K562 (cell line): ENCODE data around the gene MBP. TPM values are rescaled to one million over a fixed set of nuclear protein-coding genes. Genes with fewer than 3 reads are reported as not detected.

Source experiments
- ATF1 ChIP-seq, 2 experiments: fragments of 450-650 bp in 1 of 2; IDR thresholded peaks; 2 replicates each; pipeline ENCODE4 v1.6.1; 2016; ENCODE audit warnings: missing compliant biosample characterization in 1 of 2, missing genetic modification characterization in 1 of 2
- CREBBP ChIP-seq: IDR thresholded peaks from one replicate; pipeline ENCODE4 v1.6.1; 2012; ENCODE audit warnings: low read depth, mild to moderate bottlenecking, control low read depth, inconsistent platforms, low read length
- CREM ChIP-seq: IDR thresholded peaks from 2 replicates; pipeline ENCODE4 v1.6.1; 2014; ENCODE audit warnings: antibody characterized with exemption, low read depth
- NR2C1 ChIP-seq, 2 experiments: fragments of 450-650 bp; IDR thresholded peaks; 2 replicates each; pipeline ENCODE4 v1.6.1; 2017; ENCODE audit warnings: mild to moderate bottlenecking in 2 of 2, antibody characterized with exemption in 1 of 2, inconsistent platforms in 1 of 2, missing compliant biosample characterization in 1 of 2, missing genetic modification characterization in 1 of 2
- POLR2B ChIP-seq: fragments of 450-650 bp; IDR thresholded peaks from 2 replicates; pipeline ENCODE4 v1.6.1; 2018; ENCODE audit warnings: low read depth; ENCODE audit not compliant: partially characterized antibody
- PPARD ChIP-seq: fragments of 250-450 bp; sonication (Bioruptor Pico); IDR thresholded peaks from 2 replicates; pipeline ENCODE4 v1.8.0; 2022; ENCODE audit warnings: inconsistent platforms, mild to moderate bottlenecking, moderate library complexity
- SMC3 ChIP-seq: conservative IDR thresholded peaks from 2 replicates; pipeline ENCODE4 v1.6.1; 2011; ENCODE audit warnings: low read depth, low read length, improper control_type of control experiment; ENCODE audit not compliant: insufficient read depth
- THAP7 ChIP-seq: fragments of 250-450 bp; sonication (Bioruptor Pico); IDR thresholded peaks from 2 replicates; pipeline ENCODE4 v1.5.0; 2021
- ZBTB1 ChIP-seq: sonication (generic); formaldehyde crosslinking; IDR thresholded peaks from 2 replicates; pipeline ENCODE4 v1.8.1; 2023; ENCODE audit warnings: missing genetic modification reagents, low read depth, mild to moderate bottlenecking, borderline replicate concordance
- ZHX1 ChIP-seq: fragments of 150-350 bp; conservative IDR thresholded peaks from 2 replicates; pipeline ENCODE4 v1.6.1; 2014; ENCODE audit warnings: low read length
- ZNF3 ChIP-seq: fragments of 250-450 bp; sonication (Bioruptor Pico); IDR thresholded peaks from 2 replicates; pipeline ENCODE4 v1.5.0; 2021; ENCODE audit warnings: mild to moderate bottlenecking, moderate library complexity
- ZNF354B ChIP-seq: fragments of 250-450 bp; sonication (Bioruptor Pico); IDR thresholded peaks from 2 replicates; pipeline ENCODE4 v1.4.0; 2020
- ZNF57 ChIP-seq: fragments of 450-650 bp; formaldehyde crosslinking; IDR thresholded peaks from 2 replicates; pipeline ENCODE4 v1.4.0; 2020; ENCODE audit warnings: mild to moderate bottlenecking, moderate library complexity
- ZNF586 ChIP-seq: fragments of 450-650 bp; formaldehyde crosslinking; conservative IDR thresholded peaks from 2 replicates; pipeline ENCODE4 v1.4.0; 2020; ENCODE audit warnings: mild to moderate bottlenecking, moderate library complexity
- ZNF639 ChIP-seq, 2 experiments: fragments of 200-800 bp in 1 of 2; sonication (Bioruptor generic) in 1 of 2; sonication (generic) in 1 of 2; formaldehyde crosslinking in 1 of 2; IDR thresholded peaks in 1 of 2; conservative IDR thresholded peaks in 1 of 2; 2 replicates each; pipeline versions ENCODE4 v1.5.0 to v1.6.1; 2016 to 2020; ENCODE audit warnings: missing compliant biosample characterization in 1 of 2, missing genetic modification characterization in 1 of 2, missing genetic modification reagents in 1 of 2
- ZNF75A ChIP-seq: fragments of 450-650 bp; formaldehyde crosslinking; IDR thresholded peaks from 2 replicates; pipeline ENCODE4 v1.4.0; 2020; ENCODE audit warnings: mild to moderate bottlenecking
- polyA plus RNA-seq, 8 experiments: library from polyadenylated mRNA; depleted of rRNA in 4 of 8; stranded (reverse) in 5 of 8; unstranded in 3 of 8; fragments of >200 nt; fragmentation: Nextera tagmentation in 2 of 8; fragmentation: Illumina TruSeq in 1 of 8; extraction: Ambion mirVana in 2 of 8; extraction: Trizol in 1 of 8; gene quantifications; 2 replicates each; pipeline versions ENCODE4 v1.2.1 to v1.2.3, GENCODE V29; 2011 to 2014; ENCODE audit warnings: inconsistent platforms in 1 of 8, missing spikeins in 1 of 8
- total RNA-seq, 7 experiments: library from RNA; depleted of rRNA in 6 of 7; stranded (reverse); fragments of >200 nt in 6 of 7; fragmentation: Illumina TruSeq in 2 of 7; extraction: Trizol in 2 of 7; gene quantifications; 2 replicates each; pipeline versions ENCODE4 v1.2.1 to v1.2.3, GENCODE V29; 2011 to 2021; ENCODE audit warnings: low replicate concordance in 1 of 7
- TF ChIP-seq, protein P1 (sequence below): IDR thresholded peaks from 2 replicates; pipeline ENCODE4 v1.6.1; 2012; ENCODE audit warnings: low read depth, low read length, improper control_type of control experiment, borderline replicate concordance
- TF ChIP-seq, protein P2 (sequence below): sonication (generic); formaldehyde crosslinking; IDR thresholded peaks from 2 replicates; pipeline ENCODE4 v1.9.0; 2022; ENCODE audit warnings: mild to moderate bottlenecking, missing genetic modification reagents

MBP gene
- total and polyA plus RNA-seq, 9 of the 15 experiments (the other 6 are each of a cell fraction or from before 2014, with no cell fraction given) = 0.09 TPM; not detected in 8

DNA sequence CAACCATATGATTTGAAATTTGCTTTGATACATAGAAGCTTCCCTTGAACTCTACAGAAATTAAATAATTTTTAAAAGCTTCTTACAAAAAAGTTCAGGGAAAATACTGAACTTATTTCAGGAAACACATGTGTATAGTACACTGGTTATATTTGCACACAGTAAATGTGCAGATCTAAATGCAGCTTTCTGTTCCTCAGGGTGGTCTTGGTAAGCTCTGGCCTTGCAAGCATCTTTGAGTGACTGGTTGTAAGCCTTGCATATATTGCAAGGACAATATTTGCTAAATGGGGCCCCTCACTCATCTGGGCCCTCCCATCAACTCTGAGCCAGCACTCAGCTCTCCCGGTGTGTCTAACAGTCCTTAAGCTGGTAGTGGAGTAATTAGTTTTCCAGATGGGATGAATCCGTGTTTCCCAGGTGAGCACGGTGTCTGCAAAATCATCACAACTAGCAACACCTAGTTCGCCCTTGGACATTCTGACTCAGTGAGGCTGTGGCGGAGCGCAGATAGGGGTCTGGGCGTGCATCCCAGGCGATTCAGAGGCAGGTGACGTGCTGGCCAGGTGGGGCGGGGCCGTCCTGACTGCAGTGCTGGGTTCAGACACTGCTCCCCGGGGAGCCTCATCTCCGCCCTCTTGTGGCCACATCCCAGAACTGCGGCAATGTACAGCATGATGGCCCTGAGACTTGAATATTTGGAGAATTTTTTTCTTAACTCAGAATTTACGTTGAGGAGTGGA is 149.6 kb downstream of the MBP start (continued):
- TF ChIP-seq ZNF586 (CRISPR knock-in tag) (no peak), ZNF75A (CRISPR knock-in tag) (no peak), ZNF57 (CRISPR knock-in tag) (no peak), ZNF354B (CRISPR knock-in tag) (no peak), CREM (peak; percentile 29; the same call in 1 of the 2 replicates), POLR2B (no peak), ZNF3 (CRISPR knock-in tag) (no peak), PPARD (CRISPR knock-in tag) (no peak), NR2C1 (IDR thresholded peaks at IDR 0.05) (no peak), NR2C1 (tag; IDR thresholded peaks at IDR 0.05) (no peak), ZNF639 (CRISPR knock-in tag; conservative IDR thresholded peaks at IDR 0.05 in 1 of 2, IDR thresholded peaks at IDR 0.05 in 1 of 2) (no peak), ZHX1 (no peak), THAP7 (CRISPR knock-in tag) (no peak), CREBBP (no peak), SMC3 (peak; percentile 69), ATF1 (CRISPR knock-in tag; IDR thresholded peaks at IDR 0.05) (no peak), ATF1 (tag; IDR thresholded peaks at IDR 0.05) (0 out of 2 replicates have a peak, but pooled peaks have one; percentile 15), ZBTB1 (no peak)
- TF ChIP-seq, protein P1, sequence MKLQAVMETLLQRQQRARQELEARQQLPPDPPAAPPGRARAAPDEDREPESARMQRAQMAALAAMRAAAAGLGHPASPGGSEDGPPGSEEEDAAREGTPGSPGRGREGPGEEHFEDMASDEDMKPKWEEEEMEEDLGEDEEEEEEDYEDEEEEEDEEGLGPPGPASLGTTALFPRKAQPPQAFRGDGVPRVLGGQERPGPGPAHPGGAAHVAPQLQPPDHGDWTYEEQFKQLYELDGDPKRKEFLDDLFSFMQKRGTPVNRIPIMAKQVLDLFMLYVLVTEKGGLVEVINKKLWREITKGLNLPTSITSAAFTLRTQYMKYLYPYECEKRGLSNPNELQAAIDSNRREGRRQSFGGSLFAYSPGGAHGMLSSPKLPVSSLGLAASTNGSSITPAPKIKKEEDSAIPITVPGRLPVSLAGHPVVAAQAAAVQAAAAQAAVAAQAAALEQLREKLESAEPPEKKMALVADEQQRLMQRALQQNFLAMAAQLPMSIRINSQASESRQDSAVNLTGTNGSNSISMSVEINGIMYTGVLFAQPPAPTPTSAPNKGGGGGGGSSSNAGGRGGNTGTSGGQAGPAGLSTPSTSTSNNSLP = no peak
- TF ChIP-seq, protein P2, sequence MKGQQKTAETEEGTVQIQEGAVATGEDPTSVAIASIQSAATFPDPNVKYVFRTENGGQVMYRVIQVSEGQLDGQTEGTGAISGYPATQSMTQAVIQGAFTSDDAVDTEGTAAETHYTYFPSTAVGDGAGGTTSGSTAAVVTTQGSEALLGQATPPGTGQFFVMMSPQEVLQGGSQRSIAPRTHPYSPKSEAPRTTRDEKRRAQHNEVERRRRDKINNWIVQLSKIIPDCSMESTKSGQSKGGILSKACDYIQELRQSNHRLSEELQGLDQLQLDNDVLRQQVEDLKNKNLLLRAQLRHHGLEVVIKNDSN (CRISPR knock-in tag) = no peak
